Measurements from ENCODE around the gene UBE2K. TPM values are rescaled to one million over a fixed set of nuclear protein-coding genes. Genes with fewer than 3 reads are reported as not detected.

UBE2K gene
- total RNA-seq, 1 experiment from 2014 or later: 151 TPM

DNA sequence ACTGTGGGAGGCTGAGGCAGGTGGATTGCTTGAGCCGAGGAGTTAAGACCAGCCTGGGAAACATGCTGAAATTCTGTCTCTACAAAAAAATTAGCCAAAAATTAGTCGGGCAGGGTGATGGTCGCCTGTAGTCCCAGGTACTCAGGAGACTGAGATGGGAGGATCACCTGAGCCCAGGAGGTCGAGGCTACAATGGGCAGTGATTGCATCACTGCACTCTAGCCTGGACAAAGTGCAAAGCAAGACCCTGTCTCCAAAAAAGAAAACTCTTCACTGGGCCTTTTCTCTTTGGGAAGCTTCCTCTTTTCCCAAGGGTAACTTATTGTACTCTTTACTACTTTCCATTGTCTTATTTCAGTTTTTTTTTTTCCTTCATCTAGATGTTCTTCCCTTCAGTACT lies 88.9 kb downstream of the UBE2K start:
- TF ChIP-seq, protein P1, sequence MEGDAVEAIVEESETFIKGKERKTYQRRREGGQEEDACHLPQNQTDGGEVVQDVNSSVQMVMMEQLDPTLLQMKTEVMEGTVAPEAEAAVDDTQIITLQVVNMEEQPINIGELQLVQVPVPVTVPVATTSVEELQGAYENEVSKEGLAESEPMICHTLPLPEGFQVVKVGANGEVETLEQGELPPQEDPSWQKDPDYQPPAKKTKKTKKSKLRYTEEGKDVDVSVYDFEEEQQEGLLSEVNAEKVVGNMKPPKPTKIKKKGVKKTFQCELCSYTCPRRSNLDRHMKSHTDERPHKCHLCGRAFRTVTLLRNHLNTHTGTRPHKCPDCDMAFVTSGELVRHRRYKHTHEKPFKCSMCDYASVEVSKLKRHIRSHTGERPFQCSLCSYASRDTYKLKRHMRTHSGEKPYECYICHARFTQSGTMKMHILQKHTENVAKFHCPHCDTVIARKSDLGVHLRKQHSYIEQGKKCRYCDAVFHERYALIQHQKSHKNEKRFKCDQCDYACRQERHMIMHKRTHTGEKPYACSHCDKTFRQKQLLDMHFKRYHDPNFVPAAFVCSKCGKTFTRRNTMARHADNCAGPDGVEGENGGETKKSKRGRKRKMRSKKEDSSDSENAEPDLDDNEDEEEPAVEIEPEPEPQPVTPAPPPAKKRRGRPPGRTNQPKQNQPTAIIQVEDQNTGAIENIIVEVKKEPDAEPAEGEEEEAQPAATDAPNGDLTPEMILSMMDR (conservative IDR thresholded peaks at IDR 0.05): no peak
- no peak overlapping the region for H2BK5ac ChIP-seq (ENCODE audit: insufficient read length, low read length)
- no peak overlapping the region for H2AFZ ChIP-seq (ENCODE audit: low read length)
- H2BK20ac ChIP-seq (ENCODE audit: low read depth, low read length, poor library complexity, severe bottlenecking): no peak overlapping the region
- H3K79me1 ChIP-seq (ENCODE audit: insufficient read depth, low read depth, low read length, poor library complexity, severe bottlenecking): no peaks in the 10 kb centered on the region
- H2BK12ac ChIP-seq (ENCODE audit: insufficient read length, low read depth, low read length): no peak overlapping the region
- no peak overlapping the region for H3K4me2 ChIP-seq (ENCODE audit: insufficient read depth, insufficient read length, low read length)
- no peak overlapping the region for H4K5ac ChIP-seq (ENCODE audit: insufficient read length, low read depth, low read length)
- H3K56ac ChIP-seq (ENCODE audit: insufficient read length, low read depth, low read length): no peak overlapping the region
- no peak overlapping the region for H3K9ac ChIP-seq (ENCODE audit: extremely low read depth, insufficient read length, low read length)
- no peak overlapping the region for H3K18ac ChIP-seq (ENCODE audit: insufficient read length, low read depth, low read length)
- H3K9me3 ChIP-seq (ENCODE audit: control insufficient read depth, low read depth, low read length): no peaks in the 10 kb centered on the region
- no peaks in the 10 kb centered on the region for H3K23me2 ChIP-seq (ENCODE audit: insufficient read length, low read depth, low read length, poor library complexity, severe bottlenecking)
- no peak overlapping the region for H3T11ph ChIP-seq (ENCODE audit: low read length)
- H2BK120ac ChIP-seq (ENCODE audit: low read depth, low read length, poor library complexity, severe bottlenecking): no peak overlapping the region
- H3K27ac ChIP-seq (ENCODE audit: insufficient read length, low read depth, low read length): no peak overlapping the region
- H2AK5ac ChIP-seq (ENCODE audit: insufficient read length, low read length): no peak overlapping the region
- WGBS (ENCODE audit: extremely low coverage, insufficient read length, low lambda C conversion rate): no CpG with 5 or more reads among the region's 4 CpGs
- no peaks in the 10 kb centered on the region for H4K20me1 ChIP-seq (ENCODE audit: control insufficient read depth, insufficient read depth, insufficient read length)
- Mint-ChIP-seq H3K4me3 (no peak overlapping the region), H3K4me1 (peaks cover 0 to 4% of the 10 kb centered on the region in 2 experiments; a peak in 1 of 4 replicates), H3K9me3 (no peaks in the 10 kb centered on the region; a peak in 1 of 5 replicates), H3K27me3 (ENCODE audit: low read depth) (no peaks in the 10 kb centered on the region), H3K27ac (peak overlapping the region in 2 of 3 experiments; percentile 52 to 72; a peak in 3 of 7 replicates), H3K36me3 (ENCODE audit: insufficient read depth in 1 of 3, low read depth in 3 of 3) (no peaks in the 10 kb centered on the region)
- no peaks in the 10 kb centered on the region for H3K4me1 ChIP-seq (ENCODE audit: insufficient read depth, low read length)
- H3K4ac ChIP-seq (ENCODE audit: low read depth, low read length): no peak overlapping the region
- H2BK15ac ChIP-seq (ENCODE audit: low read depth, low read length): no peak overlapping the region
- DNase-seq: no peak
- H3K27me3 ChIP-seq (ENCODE audit: insufficient read depth, low read length): no peaks in the 10 kb centered on the region
- no peak overlapping the region for H3K23ac ChIP-seq (ENCODE audit: insufficient read length, low read depth, low read length)
- no peaks in the 10 kb centered on the region for H3K79me2 ChIP-seq (ENCODE audit: insufficient read depth, low read length)
- no peak overlapping the region for H4K91ac ChIP-seq (ENCODE audit: insufficient read length, low read depth, low read length)
- H4K8ac ChIP-seq (replicated peaks; ENCODE audit: insufficient read length, low read depth, low read length): no peak overlapping the region
- H3K14ac ChIP-seq (ENCODE audit: insufficient read depth, low read length): no peak overlapping the region

Data from H9 (cell line).